NCI-H345 (cell line): ENCODE measurements around the gene IGF1.
"Not testable (repeated sequence)": the region's sequence is repeated elsewhere in the genome, so short reads cannot be mapped to it uniquely, and the experiment has no call there.

Source experiments
- DNase-seq: peaks from one replicate; lab custom pipeline; 2025; lab: John Stamatoyannopoulos, UW

Gene IGF1

DNA sequence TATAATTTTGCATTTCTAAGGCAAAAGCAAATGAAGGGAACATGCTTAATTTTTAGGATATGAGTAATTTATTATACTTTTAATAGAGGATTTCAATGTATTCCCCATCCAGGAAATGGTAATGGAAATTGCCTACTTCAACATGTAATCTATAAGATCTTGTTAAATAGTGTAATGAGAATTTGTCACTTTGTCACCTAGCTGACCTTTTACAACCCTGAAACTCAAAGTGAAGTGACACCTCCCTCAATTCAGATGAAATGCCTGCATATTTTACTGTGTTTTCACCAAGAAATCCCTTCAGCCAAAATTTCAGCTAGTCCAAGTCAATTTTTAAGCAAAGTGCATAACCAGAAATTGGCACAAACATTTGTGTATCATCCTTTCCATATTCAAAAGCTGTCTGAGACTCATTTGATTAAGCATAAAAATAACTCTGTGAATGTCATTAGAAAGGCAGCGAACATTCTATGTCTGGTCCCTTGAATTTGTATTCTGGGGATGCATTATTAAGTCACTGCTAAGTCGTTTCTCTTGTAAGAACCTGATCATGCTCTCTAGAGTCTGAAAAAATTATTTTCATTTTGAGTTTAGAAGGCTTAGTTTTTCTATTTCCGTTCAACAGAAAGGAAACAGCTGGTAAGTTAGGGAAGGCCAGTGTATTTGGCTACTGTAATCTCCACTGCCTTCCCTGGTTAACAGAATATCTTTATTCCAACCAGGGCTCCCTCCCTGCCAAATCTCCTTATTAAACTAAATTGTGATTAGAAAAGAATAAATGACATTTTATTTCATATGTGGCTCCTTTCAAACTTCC, 100.8 kb downstream of the IGF1 start:
- DNase-seq = no peak

DNA sequence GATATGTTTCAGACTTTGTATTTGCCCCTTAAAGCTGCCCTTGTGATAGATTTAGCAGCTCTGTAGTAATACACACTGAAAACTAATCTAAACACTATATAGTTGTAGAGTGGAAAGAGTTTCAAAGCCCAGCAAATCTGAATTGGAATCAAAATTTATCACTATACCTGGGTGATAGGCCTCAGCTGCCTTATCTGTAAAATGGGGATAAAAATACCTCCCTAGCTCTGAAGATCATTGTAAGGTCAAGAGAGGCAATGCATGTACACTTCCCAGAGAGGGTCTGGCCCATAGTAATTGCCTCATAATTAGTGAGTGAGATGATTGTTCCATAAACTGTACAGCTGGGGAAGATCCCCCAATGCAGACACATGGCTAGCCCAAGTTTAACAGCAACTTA, 103.6 kb downstream of the IGF1 start:
- no peak for DNase-seq

GRCh38 chr12:102376181-102376747, 104.1 kb downstream of the IGF1 start:
- DNase-seq = no peak

DNA sequence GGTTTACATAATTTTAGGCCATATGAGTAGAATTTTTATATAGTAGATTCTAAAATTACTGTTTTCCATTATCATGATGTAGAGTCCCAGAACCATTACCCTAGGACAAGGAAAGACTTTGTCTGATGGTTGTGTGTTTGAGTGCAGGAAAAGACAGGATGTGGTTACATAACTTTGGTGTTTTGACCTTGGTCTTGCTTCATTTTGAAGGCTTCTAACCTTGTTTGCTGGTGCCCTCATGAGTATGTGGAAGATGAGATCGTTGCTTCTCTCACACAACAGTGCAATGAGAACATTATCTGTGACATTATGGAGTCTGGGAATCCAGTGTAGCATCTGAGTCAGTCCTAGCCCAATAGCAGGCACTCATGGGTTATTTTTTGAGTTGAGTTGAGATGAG, 106.2 kb downstream of the IGF1 start:
- DNase-seq = no peak

DNA sequence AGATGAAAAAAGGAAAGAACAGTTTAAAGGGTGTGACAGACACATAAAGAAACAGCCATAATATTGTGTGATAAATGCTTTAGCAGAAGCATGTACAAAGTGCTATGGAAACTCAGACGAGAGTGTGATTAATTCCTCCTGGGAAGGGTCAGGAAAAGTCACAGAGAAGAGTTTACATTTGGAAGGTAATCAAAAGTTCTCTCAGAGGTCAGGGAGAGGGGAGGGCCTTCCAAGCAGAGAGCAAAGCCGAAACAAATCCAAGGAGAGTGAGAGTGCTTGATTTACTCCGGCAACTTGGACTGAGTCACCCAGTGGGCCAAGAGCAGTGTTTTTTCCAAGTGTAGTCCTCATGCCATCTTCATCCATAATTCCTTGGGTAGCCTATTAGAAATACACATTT, 108.3 kb downstream of the IGF1 start:
- no peak for DNase-seq

DNA sequence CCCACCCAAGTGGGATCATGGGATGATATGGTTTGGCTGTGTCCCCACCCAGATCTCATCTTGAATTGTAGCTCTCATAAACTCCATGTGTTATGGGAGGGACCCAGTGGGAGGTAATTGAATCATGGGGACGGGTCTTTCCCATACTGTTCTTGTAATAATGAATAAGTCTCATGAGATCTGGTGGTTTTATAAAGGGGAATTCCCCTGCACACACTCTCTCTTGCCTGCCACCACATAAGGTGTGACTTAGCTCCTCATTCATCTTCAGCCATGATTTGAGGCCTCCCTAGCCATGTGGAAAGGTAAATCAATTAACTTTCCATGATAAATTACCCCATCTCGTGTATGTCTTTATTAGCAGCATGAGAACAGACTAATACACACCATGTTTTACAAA, 109.2 kb downstream of the IGF1 start:
- no peak for DNase-seq

- no peak for DNase-seq
Observed at GRCh38 chr12:102369876-102370275, 110.5 kb downstream of the IGF1 start.

DNA sequence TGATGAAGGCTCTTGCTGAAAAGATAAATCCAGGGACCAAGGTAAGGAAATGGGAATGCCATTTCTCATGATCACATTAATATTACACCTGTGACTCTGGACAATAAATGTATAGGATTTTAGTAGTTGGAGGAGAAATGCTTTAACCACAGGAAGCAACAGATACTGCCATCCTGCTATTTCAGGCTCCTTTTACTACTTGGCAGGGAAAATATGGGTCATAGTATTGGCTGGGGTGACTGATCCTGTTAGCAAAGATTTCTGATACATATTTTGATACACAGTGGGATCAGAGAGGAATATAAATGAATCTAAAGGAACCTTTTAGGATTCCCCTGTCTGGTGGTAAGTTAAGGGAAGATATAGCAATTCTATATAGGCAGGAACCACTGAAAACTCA, 115.0 kb downstream of the IGF1 start:
- no peak for DNase-seq

DNA sequence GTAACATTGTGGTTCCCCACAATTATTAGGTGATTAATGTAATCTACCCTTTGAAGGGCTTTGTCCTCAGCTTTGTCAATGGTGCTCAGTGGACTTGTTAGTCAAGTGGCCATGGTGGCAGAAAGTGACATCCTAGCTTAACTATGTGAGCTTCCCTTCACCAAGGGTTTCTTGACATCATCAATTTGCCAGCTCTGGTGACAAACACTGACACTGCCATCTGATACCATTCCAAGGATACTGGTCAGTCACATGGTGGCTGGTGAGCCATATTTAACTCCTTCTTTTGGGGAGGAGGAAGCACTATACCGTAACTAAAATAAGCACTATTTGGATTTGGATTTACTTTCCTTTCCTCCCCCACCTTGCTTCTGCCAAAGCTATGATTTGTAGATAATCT, 115.7 kb downstream of the IGF1 start:
- DNase-seq = no peak

DNA sequence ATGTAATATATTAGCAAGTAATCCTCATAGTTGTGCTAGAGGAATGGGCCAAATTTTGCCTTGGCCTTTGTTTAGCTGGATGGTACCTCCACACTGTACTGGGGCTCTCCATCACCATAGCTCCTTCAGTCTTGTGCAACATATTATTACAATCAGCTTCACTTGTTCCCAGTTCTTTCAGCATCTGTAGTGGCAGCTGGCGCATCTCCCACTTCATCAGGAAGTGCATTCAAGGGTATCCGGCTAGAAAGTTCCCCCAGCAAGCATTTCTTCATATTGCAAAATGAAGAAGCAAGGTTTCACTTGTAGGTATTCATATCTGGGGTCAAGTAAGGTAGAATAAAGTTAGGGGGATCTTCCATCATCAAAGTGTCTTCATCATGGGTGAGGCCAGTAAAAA, 123.7 kb downstream of the IGF1 start:
- DNase-seq = no peak

DNA sequence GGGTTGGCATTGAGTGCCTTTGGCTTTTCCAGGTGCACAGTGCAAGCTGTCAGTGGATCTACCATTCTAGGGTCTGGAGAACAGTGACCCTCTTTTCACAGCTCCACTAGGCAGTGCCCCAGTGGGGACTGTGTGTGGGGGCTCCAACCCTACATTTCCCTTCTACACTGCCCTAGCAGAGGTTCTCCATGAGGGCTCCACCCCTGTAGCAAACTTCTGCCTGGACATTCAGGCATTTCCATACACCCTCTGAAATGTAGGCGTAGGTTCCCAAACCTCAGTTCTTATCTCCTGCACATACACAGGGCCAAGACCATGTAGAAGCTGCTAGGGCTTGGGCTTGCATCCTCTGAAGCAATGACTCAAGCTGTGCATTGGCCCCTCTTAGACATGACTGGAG, 126.1 kb downstream of the IGF1 start:
- DNase-seq = not testable (repeated sequence)

DNA sequence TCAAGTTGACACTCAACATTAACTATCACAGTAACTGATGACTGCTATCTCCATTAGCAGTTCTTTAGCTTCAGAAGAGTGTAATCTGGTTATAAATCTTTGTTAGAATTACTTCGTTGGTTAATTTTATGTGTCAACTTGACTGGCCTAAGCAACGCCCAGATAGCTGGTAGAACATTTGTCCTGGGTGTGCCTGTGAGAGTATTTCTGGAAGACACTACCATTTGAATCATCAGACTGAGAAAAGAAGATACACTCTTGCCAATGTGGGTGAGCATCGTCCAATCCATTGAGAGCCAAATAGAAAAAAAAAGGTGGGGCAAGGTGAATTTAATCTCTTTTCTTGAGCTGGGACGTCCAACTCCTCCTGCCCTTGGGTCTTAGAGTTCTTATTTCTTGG, 129.0 kb downstream of the IGF1 start:
- no peak for DNase-seq

GRCh38 chr12:102350070-102350469, 130.3 kb downstream of the IGF1 start:
- DNase-seq = no peak

DNA sequence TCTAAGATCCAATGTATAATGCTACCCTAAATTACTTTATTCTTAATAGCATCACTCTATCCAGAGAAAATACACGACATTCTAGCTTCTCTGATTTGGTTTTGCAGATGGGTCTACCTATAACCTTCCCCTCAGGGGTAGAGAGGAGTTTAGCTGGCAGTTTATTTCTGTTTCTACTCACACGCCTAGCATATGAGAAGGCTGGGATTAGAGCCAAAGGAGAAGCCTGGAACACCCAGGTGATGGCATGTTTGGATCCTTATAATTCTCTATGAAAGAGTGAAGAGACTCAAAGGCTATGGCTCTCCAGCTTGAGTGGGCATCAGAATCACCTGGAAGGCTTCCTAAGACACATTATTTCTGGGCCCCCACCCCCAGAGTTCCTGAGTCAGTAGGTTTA, 131.3 kb downstream of the IGF1 start:
- no peak for DNase-seq

DNA sequence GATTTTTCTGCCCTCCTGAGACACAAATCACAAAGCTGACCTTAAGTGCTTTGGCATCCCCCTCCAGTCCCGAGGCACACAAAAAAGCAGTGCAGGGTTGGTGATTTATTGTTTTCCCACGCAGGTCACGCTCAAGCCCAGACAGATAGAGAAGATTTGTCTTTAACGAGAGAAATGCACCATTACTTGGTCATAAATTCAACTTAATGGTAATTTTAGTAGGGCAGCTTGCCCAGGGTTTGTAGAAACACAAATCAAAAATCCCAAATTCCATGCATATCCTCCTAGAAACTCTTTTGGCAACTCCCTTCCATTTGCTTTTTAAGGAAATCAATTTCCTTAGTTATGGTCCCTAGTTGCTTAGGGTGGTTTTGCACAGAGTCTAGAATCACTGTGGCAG, 132.6 kb downstream of the IGF1 start:
- DNase-seq = no peak
